ENCODE measurements around the gene TMEM131.

- no peak for TF ChIP-seq CTCF (conservative IDR thresholded peaks at IDR 0.05; ENCODE audit: low read depth, low read length)
- TF ChIP-seq EZH2 (IDR thresholded peaks at IDR 0.05; ENCODE audit: borderline replicate concordance, low read depth, low read length, poor library complexity, severe bottlenecking): no peak
Observed at GRCh38 chr2:97995734-97996624, at the start of gene TMEM131.
